Stimulated activated CD4-positive, alpha-beta T cell treated with anti-CD3 and anti-CD28 coated beads, Interleukin-4, amount 100 ng/mL, for 1 hour (primary cell): Measurements from ENCODE around the gene DRGX.

ENCODE experiments used
- DNase-seq: peaks from one replicate; pipeline ENCODE4 v3.0.0-alpha.2; 2020

The DRGX gene

GRCh38 chr10:49360271-49361177 is 35.4 kb downstream of the DRGX start:
- DNase-seq = no peak

- no peak for DNase-seq
These were observed 36.3 kb downstream of the DRGX start for GRCh38 chr10:49359349-49360270.

- no peak for DNase-seq
These were observed 38.0 kb downstream of the DRGX start for GRCh38 chr10:49357910-49358309.

DNA sequence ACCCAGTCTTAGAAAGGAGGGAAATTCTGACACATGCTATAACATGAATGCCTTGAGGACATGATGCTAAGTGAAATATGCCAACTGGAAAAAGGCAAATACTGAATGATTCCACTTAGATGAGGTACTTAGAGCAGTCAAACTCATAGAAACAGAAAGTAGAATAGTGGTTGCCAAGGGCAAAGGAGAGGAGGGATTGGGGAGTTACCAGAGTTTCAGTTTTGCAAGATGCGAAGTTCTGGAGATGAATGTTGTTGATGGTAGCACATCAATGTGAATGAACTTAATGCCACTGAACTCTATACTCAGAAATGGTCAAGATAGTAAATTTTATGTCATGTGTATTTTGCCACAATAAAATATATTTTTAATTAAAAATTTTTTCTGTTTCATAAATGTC is 38.9 kb downstream of the DRGX start:
- DNase-seq = no peak

DNA sequence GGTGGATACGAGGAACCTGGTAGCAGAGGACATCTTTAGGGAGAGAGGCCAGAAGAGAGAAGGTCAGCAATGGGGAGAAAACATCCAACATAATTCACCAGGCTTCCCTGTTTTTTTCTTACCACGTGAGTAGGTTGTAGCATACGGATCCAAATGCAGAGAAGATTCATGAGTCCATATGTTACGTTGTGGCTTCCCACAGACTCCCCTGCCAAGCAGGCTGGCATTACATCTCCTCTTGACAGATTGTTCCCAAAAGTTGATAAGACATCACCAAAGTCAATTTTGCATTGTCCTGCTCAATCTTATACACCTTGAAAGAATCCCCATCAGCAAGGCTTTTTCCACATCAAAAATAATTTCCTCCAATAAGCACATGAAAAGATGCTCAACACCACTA is 39.7 kb downstream of the DRGX start:
- no peak for DNase-seq

GRCh38 chr10:49355221-49355620 is 40.7 kb downstream of the DRGX start:
- no peak for DNase-seq

DNA sequence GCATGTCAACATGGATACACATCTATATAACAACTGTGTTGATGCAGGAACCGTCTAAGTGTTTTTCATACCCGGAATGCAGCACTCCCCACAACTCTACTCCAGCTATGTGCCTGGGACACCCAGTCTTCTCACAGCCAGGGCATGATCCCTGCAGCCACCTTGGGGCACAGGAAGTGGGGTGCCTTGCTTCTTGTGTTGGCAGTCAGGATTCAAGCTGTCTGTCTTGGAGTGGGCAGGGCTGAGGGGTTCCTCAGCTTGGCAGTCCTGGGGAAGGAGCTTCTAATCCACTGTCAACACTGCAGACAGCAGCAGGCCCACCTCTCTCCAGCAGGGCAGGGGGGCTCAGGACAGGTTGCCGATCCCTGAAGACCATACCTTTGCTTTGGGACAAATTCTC is 41.3 kb downstream of the DRGX start:
- no peak for DNase-seq

DNA sequence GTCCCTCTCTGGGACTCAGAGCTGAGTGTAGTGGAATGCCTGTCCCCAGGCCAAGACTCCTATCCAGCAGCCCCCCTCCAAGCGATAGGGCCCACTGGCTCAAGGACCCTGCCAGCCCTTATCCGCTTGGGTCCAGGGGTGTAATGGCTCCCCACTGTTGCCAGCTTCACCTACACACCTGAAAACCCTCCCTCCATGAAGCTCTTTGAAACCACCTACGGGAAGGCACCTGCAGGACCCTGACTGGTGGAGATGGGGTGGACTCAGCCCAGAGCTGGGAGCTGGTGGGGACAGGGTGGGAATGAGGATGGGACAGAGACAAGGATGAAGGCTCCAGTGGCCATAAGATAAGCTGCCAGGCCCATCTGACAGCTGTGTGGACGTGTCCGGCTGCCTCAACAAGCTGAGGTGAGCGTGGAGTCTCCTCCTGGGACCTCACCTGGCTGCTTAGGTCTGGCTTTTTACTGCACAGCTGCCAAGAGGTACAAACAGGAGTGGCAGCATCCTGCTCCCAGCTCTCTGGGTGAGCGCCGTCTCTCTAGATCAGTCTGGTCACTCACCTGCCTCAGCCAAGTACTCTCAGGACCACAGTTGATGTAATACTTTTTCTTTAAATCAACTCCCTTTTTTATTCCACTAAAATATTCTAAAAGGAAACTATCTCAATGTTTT is 41.9 kb downstream of the DRGX start:
- DNase-seq = no peak

DNA sequence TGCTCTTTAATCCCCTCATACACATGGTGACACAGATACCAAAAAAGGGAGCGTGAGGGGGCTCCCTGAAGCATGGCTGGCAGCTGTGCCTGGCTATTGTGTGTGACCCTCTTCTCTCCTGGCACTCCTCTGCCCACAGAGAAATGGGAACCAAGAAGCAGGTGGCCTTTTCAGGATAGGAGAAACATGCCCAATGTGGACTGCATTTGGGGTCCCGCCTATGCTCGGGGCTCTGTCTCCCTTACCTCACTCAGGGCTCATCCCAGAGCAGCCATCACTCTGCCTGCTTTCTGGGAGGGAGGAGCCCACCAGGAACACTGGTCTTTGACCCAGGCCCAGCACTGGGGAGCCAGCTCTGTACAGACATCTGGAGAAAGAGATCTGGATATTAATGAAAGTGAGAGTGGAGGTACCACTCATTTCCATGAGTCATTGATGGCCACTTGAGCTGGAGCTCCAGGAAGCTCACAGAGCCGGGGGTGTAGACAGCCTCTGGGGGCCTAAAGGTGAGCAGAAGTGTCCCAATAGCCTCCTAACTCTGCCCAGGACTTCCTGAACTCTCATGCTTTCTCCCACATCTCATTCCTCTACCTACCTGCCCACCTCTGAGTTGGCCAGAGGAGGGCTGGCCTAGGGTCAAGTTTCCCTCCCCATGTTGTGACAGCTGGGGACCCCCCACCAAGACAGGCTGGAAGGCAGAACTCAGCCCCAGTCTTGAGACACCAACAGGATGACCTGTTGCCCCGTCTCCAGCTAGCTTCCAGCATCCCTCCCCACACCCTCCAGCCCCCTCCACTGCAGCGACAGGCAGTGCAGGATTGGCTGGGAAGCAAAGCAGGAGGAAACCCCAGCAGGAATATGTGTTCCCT is 42.6 kb downstream of the DRGX start:
- no peak for DNase-seq

- no peak for DNase-seq
These were observed 43.6 kb downstream of the DRGX start for GRCh38 chr10:49352323-49352722.

GRCh38 chr10:49351669-49352068 is 44.2 kb downstream of the DRGX start:
- no peak for DNase-seq

DNA sequence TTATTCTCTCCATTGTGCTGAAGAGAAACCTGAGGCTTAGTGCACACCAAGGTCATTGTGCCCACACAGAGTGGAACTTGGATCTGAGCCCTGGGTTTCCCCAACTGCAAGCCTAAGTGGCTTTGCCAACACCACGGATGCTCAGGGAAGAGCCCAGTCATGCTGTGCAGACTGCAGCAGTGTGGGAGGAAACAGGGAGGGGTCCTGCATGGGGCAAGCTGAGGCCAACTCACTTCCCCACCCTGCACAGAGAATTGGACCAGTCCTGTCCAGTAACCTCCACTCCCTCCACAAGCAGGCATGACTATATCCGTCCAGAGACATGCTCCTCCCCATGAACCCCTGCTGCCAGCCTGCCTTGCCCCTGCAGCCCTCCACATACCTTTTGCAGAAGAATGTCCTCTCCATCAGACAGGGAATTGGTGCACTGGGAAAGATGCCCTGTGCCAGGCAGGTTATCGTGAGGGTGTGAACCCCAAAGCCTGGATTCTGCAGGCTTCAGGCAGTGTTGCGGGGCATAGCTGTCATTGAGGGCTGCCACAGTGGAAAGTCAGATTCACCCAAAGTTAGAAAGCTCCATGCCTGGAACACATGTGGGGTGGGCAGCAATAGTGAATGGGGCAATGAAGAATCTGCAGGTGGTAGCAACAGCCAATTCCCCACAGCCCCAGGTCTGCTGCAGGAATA is 44.9 kb downstream of the DRGX start:
- DNase-seq = no peak

- DNase-seq = no peak
These were observed 45.8 kb downstream of the DRGX start for GRCh38 chr10:49350138-49350537.

DNA sequence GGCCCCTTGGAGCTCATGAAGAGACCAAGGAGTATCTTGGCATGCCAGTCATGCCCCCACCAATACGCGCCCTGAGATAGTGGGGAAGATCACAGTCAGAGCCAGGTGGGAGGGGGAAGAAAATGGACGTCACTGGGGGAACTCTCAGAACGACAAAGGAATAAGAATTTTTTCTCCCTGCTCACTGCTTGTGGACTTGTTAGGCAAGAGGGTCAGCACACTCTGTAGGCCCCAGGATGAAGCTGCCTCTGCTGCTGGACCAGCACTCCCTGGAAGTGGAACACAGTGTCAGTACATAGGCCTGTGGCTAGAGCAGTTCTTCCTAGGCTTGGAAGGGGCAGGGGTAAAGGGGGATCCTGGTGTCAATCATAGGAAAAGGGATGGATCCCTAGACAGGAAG is 46.5 kb downstream of the DRGX start:
- no peak for DNase-seq

- DNase-seq = no peak
These were observed 47.3 kb downstream of the DRGX start for GRCh38 chr10:49348593-49348992.

GRCh38 chr10:49347827-49348226 is 48.1 kb downstream of the DRGX start:
- DNase-seq = no peak

DNA sequence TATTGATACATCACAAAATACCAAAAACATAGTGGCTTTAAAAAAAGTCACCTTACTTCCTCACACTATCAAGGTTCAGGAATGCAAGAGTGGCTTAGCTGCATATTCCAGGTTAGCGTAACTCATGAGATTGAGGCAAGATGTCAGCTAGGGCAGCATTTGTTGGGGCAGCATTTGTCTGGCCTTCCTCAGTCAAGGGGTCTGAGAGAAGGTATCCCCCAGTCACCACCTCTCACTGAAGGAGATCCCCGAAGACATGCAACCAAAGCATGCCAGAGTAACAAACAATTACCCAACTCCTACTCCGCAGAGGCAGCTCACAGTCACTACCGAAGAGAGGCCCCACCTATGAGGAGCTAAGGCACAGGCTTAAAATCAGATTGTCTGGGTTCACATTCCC is 48.5 kb downstream of the DRGX start:
- no peak for DNase-seq

DNA sequence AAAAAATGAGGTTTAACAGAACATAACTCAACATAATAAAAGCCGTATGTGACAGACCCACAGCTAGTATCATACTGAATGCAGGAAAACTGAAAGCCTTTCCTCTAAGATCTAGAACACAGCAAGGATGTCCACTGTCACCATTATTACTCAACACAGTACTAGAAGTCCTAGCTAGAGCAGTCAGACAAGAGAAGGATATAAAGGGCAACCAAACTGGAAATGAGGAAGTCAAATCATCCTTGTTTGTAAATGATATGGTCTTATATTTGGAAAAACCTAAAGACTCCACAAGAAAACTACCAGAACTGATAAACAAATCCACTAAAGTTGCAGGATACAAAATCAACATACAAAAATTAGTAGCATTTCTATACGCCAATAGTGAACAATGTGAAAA is 51.0 kb downstream of the DRGX start:
- DNase-seq = no peak

DNA sequence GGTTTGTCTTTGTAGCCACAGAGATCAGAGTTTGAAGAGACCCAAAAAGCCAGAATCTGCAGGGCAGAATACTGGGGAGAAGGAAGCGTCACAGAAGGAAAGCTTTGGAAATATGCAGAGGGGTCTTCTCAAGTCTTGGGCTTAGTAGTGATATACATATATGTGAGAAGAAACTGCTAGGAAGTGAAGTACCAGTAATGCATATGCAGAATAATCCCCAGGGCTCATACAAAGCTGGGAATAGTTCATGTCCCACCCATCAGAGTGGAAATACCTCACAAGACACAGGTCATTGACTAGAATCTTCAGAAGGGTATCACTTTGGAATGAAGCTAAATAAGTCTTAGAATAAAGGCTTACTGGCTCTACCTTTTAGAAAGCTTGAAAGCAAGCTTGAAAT is 57.3 kb downstream of the DRGX start:
- no peak for DNase-seq

DNA sequence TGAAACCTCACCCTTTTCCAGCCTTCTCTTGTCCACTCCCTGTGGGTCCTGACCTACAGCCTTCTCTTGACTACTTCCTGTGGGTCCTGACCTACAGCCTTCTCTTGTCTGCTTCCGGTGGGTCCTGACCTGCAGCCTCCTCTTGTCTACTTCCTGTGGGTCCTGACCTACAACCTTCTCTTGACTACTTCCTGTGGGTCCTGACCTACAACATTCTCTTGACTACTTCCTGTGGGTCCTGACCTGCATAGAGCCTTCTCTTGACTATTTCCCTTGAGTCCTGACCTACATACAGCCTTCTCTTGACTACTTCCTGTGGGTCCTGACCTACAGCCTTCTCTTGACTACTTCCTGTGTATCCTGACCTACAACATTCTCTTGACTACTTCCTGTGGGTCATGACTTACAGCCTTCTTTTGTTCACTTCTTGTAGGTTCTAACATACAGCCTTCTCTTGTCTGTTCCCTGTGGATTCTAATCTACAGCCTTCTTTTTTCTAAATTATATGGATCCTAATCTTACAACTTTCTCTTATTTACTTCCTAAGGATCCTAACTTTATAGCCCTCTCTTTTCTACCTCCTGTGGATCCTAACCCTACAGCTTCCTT is 60.4 kb downstream of the DRGX start:
- no peak for DNase-seq

DNA sequence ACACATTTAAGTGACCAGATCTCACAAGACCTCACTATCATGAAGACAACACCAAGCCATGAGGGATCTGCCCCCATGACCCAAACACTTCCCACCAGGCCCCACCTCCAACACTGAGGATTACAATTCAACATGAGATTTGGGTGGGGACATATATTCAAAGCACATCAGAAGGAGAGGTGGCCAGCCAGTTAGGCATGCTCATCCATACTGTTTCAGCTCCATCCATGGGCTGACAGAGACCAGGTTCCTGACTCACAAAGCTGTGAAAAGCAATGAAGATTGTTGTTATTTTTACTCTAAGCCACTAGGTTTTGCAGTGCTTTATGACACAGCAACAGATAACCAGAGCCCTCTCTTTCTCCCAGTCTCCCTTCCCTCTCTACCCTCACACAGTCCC is 60.9 kb downstream of the DRGX start:
- no peak for DNase-seq
